ENCODE data around the gene GARS1. TPM values are rescaled to one million over a fixed set of nuclear protein-coding genes. Genes with fewer than 3 reads are reported as not detected.

The GARS1 gene
- total RNA-seq (2022; extraction: Qiagen RNA extraction; ENCODE audit: low read depth): 137 to 186 TPM (median 164 TPM) in 5 replicates

GRCh38 chr7:30594540-30595435 is at the start of gene GARS1:
GARS1 (plus strand) TSS chr7:30594878; CDS start chr7:30594922, 44 bp downstream.

GRCh38 chr7:30682212-30683083 is 87.8 kb downstream of the GARS1 start, which contains the start of gene CRHR2:
CRHR2 (minus strand) TSS chr7:30682456; CDS start chr7:30682280, 176 bp downstream.

Other genes with a start within 250 kb of the GARS1 start
- gene NOD1, start 116.1 kb upstream of the GARS1 start, total RNA-seq (2022; extraction: Qiagen RNA extraction; ENCODE audit: low read depth): 5.2 to 7.0 TPM (median 5.4 TPM) in 5 replicates
- gene GGCT, start 90.0 kb upstream of the GARS1 start, total RNA-seq (2022; extraction: Qiagen RNA extraction; ENCODE audit: low read depth): 58.7 to 89.2 TPM (median 74.6 TPM) in 5 replicates
- 0.05 TPM in 1 of 5 replicates, not detected in the others for gene CRHR2, start 87.6 kb downstream of the GARS1 start, total RNA-seq (2022; extraction: Qiagen RNA extraction; ENCODE audit: low read depth)
- gene INMT, start 157.3 kb downstream of the GARS1 start, total RNA-seq (2022; extraction: Qiagen RNA extraction; ENCODE audit: low read depth): not detected in 5 replicates
- gene MINDY4, start 176.5 kb downstream of the GARS1 start, total RNA-seq (2022; extraction: Qiagen RNA extraction; ENCODE audit: low read depth): 2.8 to 3.3 TPM (median 3.0 TPM) in 5 replicates

Measured in A549 treated with RU486 at 1 μM for 4 hours (cell line).